Activated CD8-positive, alpha-beta T cell treated with anti-CD3 and anti-CD28 coated beads for 36 hours (primary cell): Measurements from ENCODE around the gene MTF1. TPM values are rescaled to one million over a fixed set of nuclear protein-coding genes. Genes with fewer than 3 reads are reported as not detected.

Experiments used
- ATAC-seq: fragments of 200-7000 bp; cut with Tn5 transposase; one replicate; pipeline ENCODE4 v1.10.0; 2021; ENCODE audit warnings: mild to moderate bottlenecking, moderate library complexity
- CTCF ChIA-PET: fragments of 350-600 bp; sonication (Branson Sonifier 250); formaldehyde crosslinking; loops from one replicate; lab custom pipeline; 2021; ENCODE audit warnings: antibody characterized with exemption; lab: Charles Lee
- POLR2A ChIA-PET: fragments of 350-600 bp; sonication (Branson Sonifier 250); formaldehyde crosslinking; loops from one replicate; lab custom pipeline; 2021; ENCODE audit warnings: antibody characterized with exemption; lab: Charles Lee
- DNase-seq: peaks from one replicate; pipeline ENCODE4 v3.0.0-alpha.2; 2020
- H3K27ac Mint-ChIP-seq: one replicate; pipeline ENCODE4 v1.8.0; 2021; ENCODE audit warnings: mild to moderate bottlenecking, mixed read lengths
- H3K27me3 Mint-ChIP-seq: one replicate; pipeline ENCODE4 v1.8.0; 2021; ENCODE audit warnings: mixed read lengths
- H3K36me3 Mint-ChIP-seq: one replicate; pipeline ENCODE4 v1.8.0; 2021; ENCODE audit warnings: low read depth, mixed read lengths
- H3K4me1 Mint-ChIP-seq: one replicate; pipeline ENCODE4 v1.8.0; 2021; ENCODE audit warnings: low read depth, mixed read lengths
- H3K4me3 Mint-ChIP-seq: one replicate; pipeline ENCODE4 v1.8.0; 2021; ENCODE audit warnings: mild to moderate bottlenecking, moderate library complexity, mixed read lengths
- H3K9me3 Mint-ChIP-seq: one replicate; pipeline ENCODE4 v1.8.0; 2021; ENCODE audit warnings: mixed read lengths
- CTCF ChIP-seq: fragments of 200-600 bp; IDR thresholded peaks from one replicate; pipeline ENCODE4 v1.8.0; 2022; ENCODE audit warnings: antibody characterized with exemption, mild to moderate bottlenecking
- intact Hi-C: fragments of 100-400 bp; cut with micrococcal nuclease; formaldehyde crosslinking; loops from one replicate; pipeline ENCODE4 v1.10.0; 2022
- total RNA-seq, 2 experiments: library from RNA; stranded (reverse); gene quantifications; one replicate each; pipeline ENCODE4 v1.2.3, GENCODE V29; 2021

Gene MTF1
- total RNA-seq, 2 experiments from 2014 or later, result 17.7 to 21.3 TPM

DNA sequence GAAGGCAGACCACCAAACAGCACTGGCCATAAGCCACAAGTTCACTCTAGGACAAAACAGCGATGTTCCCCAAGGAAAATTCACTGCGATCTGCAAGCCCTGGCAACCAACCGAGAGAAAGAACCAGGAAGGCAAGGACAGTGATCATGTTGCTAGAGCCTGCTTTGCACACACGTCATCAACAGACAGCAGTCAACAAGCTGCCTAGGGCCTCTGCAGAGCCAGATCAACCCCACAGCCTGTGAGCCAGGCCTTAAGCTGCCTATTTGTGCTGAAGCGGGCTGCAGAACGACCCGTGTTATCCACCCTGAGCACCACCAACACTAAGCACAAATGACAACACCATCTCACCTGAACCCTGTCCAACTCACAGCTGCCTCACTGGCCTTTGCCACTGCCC is 45.1 kb downstream of the MTF1 start:
- Mint-ChIP-seq H3K36me3 (peaks cover 9% of the 10 kb centered on the region), H3K9me3 (no peaks in the 10 kb centered on the region), H3K4me3 (no peak overlapping the region), H3K27ac (no peak overlapping the region), H3K4me1 (peaks cover 11% of the 10 kb centered on the region), H3K27me3 (no peaks in the 10 kb centered on the region)
- TF ChIP-seq CTCF, result no peak
- ATAC-seq, result no peak
- intact Hi-C loops, result loop anchor here (5.0 kb wide), 1 partner anchor 43 kb away; the partner anchor contains the start of gene MTF1
- ChIA-PET POLR2A (interaction anchor here (0.7 to 1.1 kb wide), 2 partner anchors 22 to 39 kb away, joined by 3 read pairs; no protein-coding TSS in a partner anchor), CTCF (no interaction called here)
- no peak for DNase-seq

GRCh38 chr1:37813529-37814145 is 45.8 kb downstream of the MTF1 start:
- ChIA-PET CTCF (no interaction called here), POLR2A (no interaction called here)
- Mint-ChIP-seq H3K4me1 (peaks cover 15% of the 10 kb centered on the region), H3K27ac (no peak overlapping the region), H3K27me3 (no peaks in the 10 kb centered on the region), H3K4me3 (no peak overlapping the region), H3K36me3 (peaks cover 9% of the 10 kb centered on the region), H3K9me3 (no peaks in the 10 kb centered on the region)
- intact Hi-C loops, result loop anchor here (5.0 kb wide), 1 partner anchor 44 kb away; the partner anchor contains the start of gene MTF1
- ATAC-seq, result no peak
- no peak for DNase-seq
- no peak for TF ChIP-seq CTCF

DNA sequence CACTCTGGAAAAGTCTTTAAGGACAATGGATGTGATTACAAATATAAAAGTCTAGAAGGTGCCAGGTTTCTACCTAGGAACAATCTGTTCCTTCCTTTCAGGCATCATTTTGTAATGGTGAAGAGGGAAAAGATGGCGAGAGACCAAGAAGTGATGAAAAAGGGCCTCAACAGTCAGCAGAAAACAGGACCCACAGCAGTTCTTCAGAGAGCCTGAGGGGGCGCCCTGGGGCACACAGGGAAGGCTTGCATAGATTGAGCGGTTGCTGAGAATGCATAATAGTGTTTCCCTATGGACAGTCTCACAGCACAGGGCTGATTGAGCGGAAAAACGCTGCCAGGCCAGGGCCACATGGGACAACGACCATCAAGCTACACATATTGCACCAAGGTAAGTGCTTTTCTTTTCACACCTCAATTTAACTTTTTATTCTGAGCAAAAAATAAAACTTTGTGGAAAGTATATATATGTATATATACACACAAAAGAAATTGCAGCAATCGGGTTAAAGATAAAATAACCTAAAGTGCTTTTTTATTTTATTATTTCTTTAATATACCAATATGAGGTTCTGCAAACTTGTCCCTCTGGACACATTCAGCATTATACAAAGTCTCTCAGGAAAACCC is 48.3 kb downstream of the MTF1 start:
- Mint-ChIP-seq H3K27ac (no peak overlapping the region), H3K36me3 (peaks cover 19% of the 10 kb centered on the region)

DNA sequence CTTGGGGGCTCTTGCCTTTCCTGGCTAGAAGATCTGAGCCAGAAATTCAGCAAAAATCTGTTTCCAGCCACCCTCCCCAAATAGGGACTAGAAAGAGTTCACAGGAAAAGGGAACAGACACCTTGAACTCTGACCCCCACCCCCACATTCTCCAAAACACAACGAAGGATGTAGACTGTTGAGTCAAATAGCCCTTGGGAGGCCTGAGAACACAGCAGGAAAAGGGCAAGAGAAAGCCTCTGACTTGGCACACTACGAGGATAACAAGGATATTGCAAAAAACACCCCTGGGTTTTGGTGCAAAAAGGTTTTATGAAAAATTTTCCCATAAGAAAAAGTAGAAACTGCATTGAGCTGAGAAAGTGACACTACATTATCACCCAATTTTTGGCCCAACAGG is 49.5 kb downstream of the MTF1 start:
- no peak for DNase-seq
- Mint-ChIP-seq H3K27me3 (no peaks in the 10 kb centered on the region), H3K4me3 (no peak overlapping the region), H3K9me3 (no peaks in the 10 kb centered on the region), H3K27ac (no peak overlapping the region), H3K36me3 (peaks cover 25% of the 10 kb centered on the region), H3K4me1 (peaks cover 31% of the 10 kb centered on the region)
- no peak for TF ChIP-seq CTCF
- ChIA-PET POLR2A (no interaction called here), CTCF (no interaction called here)
- intact Hi-C loops, result loop anchor here (5.0 kb wide), 1 partner anchor 47 kb away; the partner anchor contains the start of gene MTF1
- no peak for ATAC-seq

More for the DNA sequence above, 48.3 kb downstream of the MTF1 start:
- ATAC-seq (peak; percentile 57), DNase-seq (peak; percentile 74)
- no peaks in the 10 kb centered on the region for H3K9me3 Mint-ChIP-seq
- ChIA-PET POLR2A (no interaction called here), CTCF (interaction anchor here (0.6 to 2.3 kb wide), 6 partner anchors 11 to 61 kb away, joined by 3 to 19 read pairs (median 4); partner anchors contain the start of gene MTF1)
- H3K4me3 Mint-ChIP-seq, result no peak overlapping the region
- peak; percentile 92 for TF ChIP-seq CTCF
- no peaks in the 10 kb centered on the region for H3K27me3 Mint-ChIP-seq
- H3K4me1 Mint-ChIP-seq, result peaks cover 23% of the 10 kb centered on the region
- intact Hi-C loops, result loop anchor here (5.0 kb wide), 1 partner anchor 46 kb away; the partner anchor contains the start of gene MTF1
